ENCODE measurements around the gene DHRS4L2.
"Not testable (repeated sequence)": the region's sequence is repeated elsewhere in the genome, so short reads cannot be mapped to it uniquely, and the experiment has no call there.

The DHRS4L2 gene

DNA sequence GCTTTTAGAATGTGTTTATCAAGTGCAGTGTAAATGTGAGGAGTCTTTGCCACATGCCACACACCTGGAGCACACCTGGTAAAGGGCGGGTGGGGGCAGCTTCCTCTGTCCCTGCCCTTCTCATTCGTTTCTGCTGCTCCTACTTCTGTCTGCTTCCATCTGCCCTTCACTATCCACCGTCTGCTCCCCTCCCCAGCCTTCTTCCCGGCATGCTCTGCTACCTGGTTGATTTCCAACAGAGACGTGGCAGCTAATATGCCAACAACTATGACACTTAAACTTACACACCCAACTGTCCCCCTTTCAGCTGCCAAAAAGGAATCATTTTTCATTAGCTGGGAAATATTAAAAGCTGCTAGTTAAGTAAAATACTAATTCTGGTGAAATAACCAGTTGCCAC, 54.0 kb downstream of the DHRS4L2 start:
- no peak for TF ChIP-seq CTCF (IDR thresholded peaks at IDR 0.05; ENCODE audit: control extremely low read depth, extremely low read depth, low read depth, missing control alignments)
- CTCF ChIA-PET, result interaction anchor here (0.8 to 2.9 kb wide), 6 partner anchors 9 to 411 kb away, joined by 3 to 10 read pairs (median 5); partner anchors contain the start of genes CARMIL3, DCAF11 and NRL
- POLR2A ChIA-PET, result no interaction called here
- no peak for DNase-seq (ENCODE audit: extremely low spot score)

DNA sequence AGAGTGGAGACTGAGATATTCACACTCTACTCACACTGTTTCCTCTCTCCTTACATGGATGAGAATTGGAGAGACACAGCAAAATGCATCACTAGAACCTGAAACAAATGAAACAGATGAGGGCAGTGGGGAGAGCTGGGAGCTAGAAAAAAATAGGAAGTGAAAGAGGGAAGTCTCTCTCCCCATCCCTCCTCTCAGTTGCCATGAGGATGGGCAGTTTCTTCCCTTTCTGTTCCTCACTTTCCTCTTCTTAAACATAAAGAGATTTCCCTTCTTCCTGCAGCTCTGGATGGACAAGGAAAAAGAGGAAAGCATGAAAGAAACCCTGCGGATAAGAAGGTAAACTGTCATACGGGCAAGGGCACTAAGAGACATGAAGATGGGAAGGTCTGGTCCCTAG, 60.3 kb downstream of the DHRS4L2 start:
- DNase-seq (ENCODE audit: extremely low spot score); POLR2A ChIA-PET: not testable (repeated sequence)
- CTCF ChIA-PET, result interaction anchor here (1.3 to 3.1 kb wide), 3 partner anchors 9 to 486 kb away, joined by 3 to 11 read pairs (median 9); no protein-coding TSS in a partner anchor

GRCh38 chr14:24050753-24051152, 62.0 kb downstream of the DHRS4L2 start:
- POLR2A ChIA-PET; DNase-seq (ENCODE audit: extremely low spot score): not testable (repeated sequence)
- CTCF ChIA-PET, result interaction anchor here (1.1 to 2.4 kb wide), 5 partner anchors 8 to 58 kb away, joined by 3 to 9 read pairs (median 5); no protein-coding TSS in a partner anchor

GRCh38 chr14:24051176-24051788, 62.6 kb downstream of the DHRS4L2 start:
- no peak for DNase-seq (ENCODE audit: extremely low spot score)
- no peak for TF ChIP-seq CTCF (IDR thresholded peaks at IDR 0.05; ENCODE audit: control extremely low read depth, extremely low read depth, low read depth, missing control alignments)
- ChIA-PET CTCF (interaction anchor here (1.0 to 2.4 kb wide), 8 partner anchors 9 to 419 kb away, joined by 3 to 9 read pairs (median 5); no protein-coding TSS in a partner anchor), POLR2A (no interaction called here)

GRCh38 chr14:24051789-24052655, 63.3 kb downstream of the DHRS4L2 start, which contains the start of gene CARMIL3:
Gene CARMIL3 (plus strand): TSS chr14:24052009. CDS start chr14:24052154, 145 bp downstream.
- no peak for TF ChIP-seq CTCF (IDR thresholded peaks at IDR 0.05; ENCODE audit: control extremely low read depth, extremely low read depth, low read depth, missing control alignments)
- POLR2A ChIA-PET, result interaction anchor here (0.6 kb wide), 1 partner anchor 597 kb away, joined by 6 read pairs; no protein-coding TSS in a partner anchor
- DNase-seq (ENCODE audit: extremely low spot score), result peak; percentile 92
- CTCF ChIA-PET, result interaction anchor here (1.0 to 2.4 kb wide), 9 partner anchors 10 to 420 kb away, joined by 3 to 9 read pairs (median 5); no protein-coding TSS in a partner anchor

- POLR2A ChIA-PET, result interaction anchor here (0.6 kb wide), 1 partner anchor 598 kb away, joined by 6 read pairs; no protein-coding TSS in a partner anchor
- no peak for TF ChIP-seq CTCF (IDR thresholded peaks at IDR 0.05; ENCODE audit: control extremely low read depth, extremely low read depth, low read depth, missing control alignments)
- no peak for DNase-seq (ENCODE audit: extremely low spot score)
- CTCF ChIA-PET, result interaction anchor here (1.0 to 7.0 kb wide), 6 partner anchors 12 to 54 kb away, joined by 5 to 88 read pairs (median 6); no protein-coding TSS in a partner anchor
Observed at GRCh38 chr14:24052656-24053547, 64.2 kb downstream of the DHRS4L2 start.

Data from GM10248 (cell line).